ENCODE measurements around the gene MOGAT3. TPM values are rescaled to one million over a fixed set of nuclear protein-coding genes. Genes with fewer than 3 reads are reported as not detected.

The MOGAT3 gene
- total RNA-seq, 1 donor from 2014 or later, result not detected

- no peaks in the 10 kb centered on the region for H3K27me3 Mint-ChIP-seq (ENCODE audit: low read depth)
- H3K4me1 Mint-ChIP-seq, result peaks cover 26% of the 10 kb centered on the region
- peaks cover 8% of the 10 kb centered on the region for H3K36me3 Mint-ChIP-seq
- TF ChIP-seq CTCF (IDR thresholded peaks at IDR 0.05; ENCODE audit: unreplicated experiment), result no peak
- H3K4me3 Mint-ChIP-seq, result peak overlapping the region; percentile 98
- H3K27ac Mint-ChIP-seq, result peak overlapping the region; percentile 98
- peak in 1 of 2 experiments; percentile 64 for DNase-seq (ENCODE audit: low spot score in 2 of 2, unreplicated experiment in 2 of 2)
- no peaks in the 10 kb centered on the region for H3K9me3 Mint-ChIP-seq
Measured at GRCh38 chr7:101243646-101244374, 43.0 kb upstream of the MOGAT3 start.

- no peak for TF ChIP-seq CTCF (IDR thresholded peaks at IDR 0.05; ENCODE audit: unreplicated experiment)
- H3K36me3 Mint-ChIP-seq, result peaks cover 4% of the 10 kb centered on the region
- no peaks in the 10 kb centered on the region for H3K27me3 Mint-ChIP-seq (ENCODE audit: low read depth)
- no peak overlapping the region for H3K4me3 Mint-ChIP-seq
- DNase-seq (ENCODE audit: low spot score in 2 of 2, unreplicated experiment in 2 of 2), result no peak
- peak overlapping the region; percentile 43 for H3K27ac Mint-ChIP-seq
- no peaks in the 10 kb centered on the region for H3K9me3 Mint-ChIP-seq
- H3K4me1 Mint-ChIP-seq, result peaks cover 36% of the 10 kb centered on the region
Measured at GRCh38 chr7:101241443-101242349, 40.9 kb upstream of the MOGAT3 start.

- Mint-ChIP-seq H3K9me3 (no peaks in the 10 kb centered on the region), H3K27me3 (ENCODE audit: low read depth) (no peaks in the 10 kb centered on the region), H3K4me3 (no peak overlapping the region), H3K4me1 (peaks cover 36% of the 10 kb centered on the region), H3K27ac (peak overlapping the region; percentile 98), H3K36me3 (peaks cover 4% of the 10 kb centered on the region)
- no peak for TF ChIP-seq CTCF (IDR thresholded peaks at IDR 0.05; ENCODE audit: unreplicated experiment)
- DNase-seq (ENCODE audit: low spot score in 2 of 2, unreplicated experiment in 2 of 2), result no peak
Measured at GRCh38 chr7:101241015-101241363, 40.2 kb upstream of the MOGAT3 start.

GRCh38 chr7:101240226-101241014 is 39.6 kb upstream of the MOGAT3 start:
- peaks cover 4% of the 10 kb centered on the region for H3K36me3 Mint-ChIP-seq
- H3K4me3 Mint-ChIP-seq, result no peak overlapping the region
- peaks cover 30% of the 10 kb centered on the region for H3K4me1 Mint-ChIP-seq
- no peak for DNase-seq (ENCODE audit: low spot score in 2 of 2, unreplicated experiment in 2 of 2)
- H3K27ac Mint-ChIP-seq, result peak overlapping the region; percentile 98
- no peaks in the 10 kb centered on the region for H3K27me3 Mint-ChIP-seq (ENCODE audit: low read depth)
- H3K9me3 Mint-ChIP-seq, result no peaks in the 10 kb centered on the region
- no peak for TF ChIP-seq CTCF (IDR thresholded peaks at IDR 0.05; ENCODE audit: unreplicated experiment)

GRCh38 chr7:101239951-101240220 is 39.0 kb upstream of the MOGAT3 start:
- peak overlapping the region; percentile 98 for H3K27ac Mint-ChIP-seq
- no peaks in the 10 kb centered on the region for H3K9me3 Mint-ChIP-seq
- no peak for DNase-seq (ENCODE audit: low spot score in 2 of 2, unreplicated experiment in 2 of 2)
- H3K4me1 Mint-ChIP-seq, result peaks cover 27% of the 10 kb centered on the region
- H3K4me3 Mint-ChIP-seq, result no peak overlapping the region
- H3K27me3 Mint-ChIP-seq (ENCODE audit: low read depth), result no peaks in the 10 kb centered on the region
- H3K36me3 Mint-ChIP-seq, result peaks cover 2% of the 10 kb centered on the region
- no peak for TF ChIP-seq CTCF (IDR thresholded peaks at IDR 0.05; ENCODE audit: unreplicated experiment)
